GM18520 (cell line): ENCODE measurements around the gene PLB1.

Experiments used
- ATAC-seq: cut with Tn5 transposase; IDR thresholded peaks from one replicate; pipeline ENCODE4 v1.9.1; 2021; ENCODE audit not compliant: unreplicated experiment

Gene PLB1

DNA sequence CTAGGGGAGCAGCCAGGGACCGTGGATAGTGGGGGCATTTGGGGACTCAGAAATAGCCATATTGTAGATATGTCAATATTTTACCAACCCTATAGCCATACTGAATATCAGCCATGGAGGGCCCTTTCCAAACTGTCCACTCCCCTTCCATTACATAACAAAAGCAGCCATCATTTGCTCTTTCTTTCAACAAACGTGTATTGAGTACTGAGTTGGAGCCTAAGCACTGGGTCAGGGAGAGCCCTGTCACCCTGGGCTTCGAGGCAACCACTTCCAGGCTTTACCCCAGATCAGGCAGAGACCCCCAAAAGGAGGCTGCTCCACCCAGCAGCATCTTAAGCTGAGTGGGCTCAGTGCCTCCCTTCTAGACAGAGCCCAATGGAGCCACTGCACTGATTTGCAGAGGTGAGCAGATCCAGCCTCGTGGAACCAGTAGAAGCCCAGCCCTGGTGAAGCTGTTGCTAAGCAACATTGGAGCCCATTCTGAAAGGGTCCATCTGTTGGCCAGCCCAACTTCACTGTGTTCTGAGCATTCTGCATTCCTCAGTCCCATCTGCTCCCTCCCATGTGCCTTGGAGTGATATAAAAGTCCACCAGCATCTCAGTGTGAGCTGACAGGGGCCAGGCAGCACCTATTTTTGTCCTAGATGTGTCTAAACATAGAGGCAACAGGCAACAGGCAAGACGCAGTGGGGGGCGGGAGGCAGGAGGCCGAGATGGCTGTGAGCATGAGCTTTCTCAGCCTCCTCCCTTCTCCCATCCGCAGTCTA is 112.1 kb downstream of the PLB1 start:
- no peak for ATAC-seq

DNA sequence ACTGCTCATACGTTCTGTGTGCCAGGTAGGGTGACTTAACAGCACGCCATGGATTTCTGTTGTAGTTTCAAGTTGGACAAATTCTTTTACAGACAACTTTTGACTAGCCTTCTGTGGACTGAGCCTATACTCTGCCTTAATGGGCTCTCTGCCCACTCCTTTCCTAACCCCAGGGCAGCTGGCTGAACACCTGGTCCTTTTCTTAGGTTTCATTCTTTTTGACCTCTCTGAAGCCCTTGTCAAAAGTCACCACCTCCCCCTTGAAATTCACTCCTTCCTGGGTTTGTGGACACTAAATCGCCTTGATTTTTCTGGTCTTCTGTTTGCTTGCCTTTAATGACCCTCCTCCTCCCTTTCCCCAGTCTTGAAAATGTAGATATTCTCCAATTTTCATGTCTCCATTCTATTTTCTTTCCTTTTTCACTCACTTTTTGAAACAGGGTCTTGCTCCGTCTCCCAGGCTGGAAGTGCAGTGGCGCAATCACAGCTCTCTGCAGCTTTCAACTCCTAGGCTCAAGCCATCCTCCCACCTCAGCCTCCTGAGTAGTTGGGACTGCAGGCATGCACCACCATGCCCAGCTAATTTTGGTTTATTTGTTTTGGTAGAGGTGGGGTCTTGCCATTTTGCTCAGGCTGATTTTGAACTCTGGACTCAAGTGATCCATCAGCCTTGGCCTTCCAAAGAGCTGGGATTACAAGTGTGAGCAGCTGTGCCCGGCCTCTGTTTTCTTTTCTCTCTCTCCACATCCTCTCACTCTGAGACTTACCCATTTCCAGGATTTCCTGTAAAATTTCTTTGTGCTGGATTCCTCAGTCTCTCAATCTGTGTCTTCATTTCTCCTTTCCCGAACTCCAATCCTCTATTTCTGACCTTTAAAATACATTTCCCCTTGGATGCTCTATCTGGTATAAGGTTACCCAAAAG is 112.9 kb downstream of the PLB1 start:
- no peak for ATAC-seq

DNA sequence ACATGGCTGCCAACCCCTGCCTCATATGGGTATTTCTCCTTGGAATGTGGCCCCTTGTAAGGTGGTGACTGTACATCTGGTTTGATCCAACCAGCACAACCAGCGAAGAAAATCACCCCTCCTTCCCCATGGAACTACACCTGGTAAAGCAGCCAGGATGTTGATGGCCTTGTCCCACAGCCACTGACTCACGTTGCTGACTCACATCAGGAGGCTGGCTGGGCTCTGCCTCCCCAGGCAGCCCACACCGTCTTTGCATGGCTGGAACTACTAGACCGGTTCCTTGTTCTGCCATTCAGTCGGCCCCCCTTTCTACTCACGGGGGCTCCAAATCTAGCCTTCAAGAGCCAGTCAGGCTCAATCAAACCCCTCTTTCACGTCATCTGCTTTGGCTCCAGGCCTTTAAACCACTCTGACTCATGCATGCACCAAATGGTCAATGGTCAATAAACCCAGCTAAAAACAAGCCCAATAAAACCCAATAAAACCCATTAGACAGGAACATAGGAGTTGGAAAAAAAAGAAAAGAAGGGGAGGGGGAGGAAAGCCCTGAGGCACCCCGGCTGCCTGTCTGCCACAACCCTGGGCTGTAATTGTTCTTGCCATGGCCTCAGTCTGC is 114.8 kb downstream of the PLB1 start:
- ATAC-seq, result no peak

DNA sequence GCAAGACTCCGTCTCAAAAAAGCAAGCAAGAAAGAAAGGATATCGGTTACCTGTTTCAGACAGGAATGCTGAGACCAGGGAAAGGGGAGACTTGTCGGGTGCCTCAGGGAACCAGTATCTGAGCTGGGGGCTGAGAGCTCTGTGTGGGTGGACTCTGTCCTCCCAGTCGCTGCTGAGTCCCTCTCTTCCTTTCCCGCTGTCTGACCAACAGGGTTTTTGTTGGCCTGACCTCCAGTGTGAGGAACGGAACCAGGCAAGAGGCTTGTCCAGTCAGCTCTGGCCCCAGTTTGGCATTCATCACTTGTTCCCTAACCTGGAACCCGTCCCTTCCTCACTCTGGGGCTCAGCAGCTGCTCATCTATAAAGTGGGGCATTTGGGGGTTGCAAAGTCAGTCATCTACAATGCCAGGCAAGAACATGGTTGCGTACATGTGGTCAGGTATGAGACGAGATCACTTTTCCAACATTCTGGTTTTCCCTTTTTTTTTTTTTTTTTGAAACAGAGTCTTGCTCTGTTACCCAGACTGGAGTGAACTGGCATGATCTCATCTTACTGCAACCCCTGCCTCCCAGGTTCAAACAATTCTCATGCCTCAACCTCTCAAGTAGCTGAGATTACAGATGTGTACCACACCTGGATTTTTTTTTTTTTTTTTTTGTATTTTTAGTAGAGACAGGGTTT is 116.4 kb downstream of the PLB1 start:
- ATAC-seq, result no peak

DNA sequence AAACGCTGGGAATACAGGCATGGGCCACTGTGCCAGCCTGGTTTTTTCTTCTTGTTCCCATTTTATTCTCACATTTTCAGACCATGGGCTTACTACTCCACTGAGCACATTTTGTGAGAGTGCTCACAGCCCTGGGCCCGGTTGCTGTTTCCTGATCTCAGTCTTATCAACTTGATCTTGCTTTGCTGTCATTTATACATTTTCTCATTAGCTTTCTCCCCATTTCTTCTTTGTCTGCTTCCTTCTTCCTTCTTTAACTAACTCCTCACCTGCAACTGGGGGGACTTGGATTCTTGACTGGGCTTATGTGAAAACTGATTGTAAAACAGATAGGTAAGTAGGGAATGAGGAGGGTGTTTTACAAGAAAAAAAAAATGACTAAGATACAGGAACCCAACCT is 117.3 kb downstream of the PLB1 start:
- ATAC-seq, result no peak

DNA sequence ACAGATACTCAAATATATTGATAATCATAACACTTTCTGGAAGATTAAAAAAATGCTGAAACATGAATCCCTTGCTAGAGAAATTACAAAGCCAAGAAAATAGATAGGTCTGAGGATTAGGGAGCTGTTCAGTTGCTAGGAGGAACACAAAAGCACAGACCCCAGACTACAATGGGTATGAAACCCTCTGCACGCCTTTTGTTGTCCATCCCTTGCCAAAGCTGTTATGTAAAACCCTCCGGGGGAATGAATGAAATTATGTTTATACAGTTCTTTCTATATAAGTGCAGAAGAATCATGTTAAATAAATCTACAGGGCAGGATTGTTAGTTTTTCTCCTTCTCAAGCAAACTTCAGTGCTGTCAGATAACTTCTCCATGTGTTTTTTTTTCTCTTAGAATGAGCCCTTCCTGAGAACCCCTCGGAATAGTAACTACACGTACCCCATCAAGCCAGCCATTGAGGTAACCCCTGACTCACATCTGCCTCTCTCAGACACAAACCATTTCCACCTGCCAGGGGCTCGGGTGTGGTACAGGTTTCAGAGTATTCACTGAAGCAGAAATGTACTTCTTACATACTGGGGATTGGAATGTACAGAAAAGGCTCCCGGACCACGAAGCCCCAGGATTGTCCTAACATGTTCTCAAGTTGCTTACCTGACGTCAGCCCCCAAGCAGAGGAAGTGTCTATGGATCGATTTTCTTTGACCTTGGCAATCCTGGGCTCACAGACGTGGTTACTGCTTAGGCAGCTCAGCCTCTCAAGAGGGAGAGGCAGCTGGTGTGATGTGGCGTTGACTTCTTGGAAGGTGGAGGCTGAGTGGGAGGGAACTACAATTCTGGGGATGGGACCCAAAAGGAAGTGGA is 118.0 kb downstream of the PLB1 start:
- no peak for ATAC-seq

DNA sequence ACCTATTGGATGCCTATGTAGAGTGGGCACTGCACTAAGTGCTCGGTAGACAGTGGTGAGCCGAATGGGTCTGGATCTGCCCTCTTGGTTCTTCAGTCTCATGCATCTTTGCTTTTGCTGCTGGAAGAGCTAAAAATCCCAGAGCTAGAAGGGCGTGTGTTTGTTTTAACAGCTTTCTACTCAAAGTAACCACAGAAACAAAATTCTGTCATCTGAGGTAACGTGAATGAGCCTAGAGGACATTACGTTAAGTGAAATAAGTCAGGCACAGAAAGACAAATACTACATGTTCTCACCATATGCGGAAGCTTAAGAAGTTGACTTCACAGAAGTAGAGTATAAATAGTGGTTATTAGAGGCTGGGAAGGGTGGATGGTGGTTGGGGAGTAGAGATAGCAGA is 119.8 kb downstream of the PLB1 start:
- no peak for ATAC-seq

DNA sequence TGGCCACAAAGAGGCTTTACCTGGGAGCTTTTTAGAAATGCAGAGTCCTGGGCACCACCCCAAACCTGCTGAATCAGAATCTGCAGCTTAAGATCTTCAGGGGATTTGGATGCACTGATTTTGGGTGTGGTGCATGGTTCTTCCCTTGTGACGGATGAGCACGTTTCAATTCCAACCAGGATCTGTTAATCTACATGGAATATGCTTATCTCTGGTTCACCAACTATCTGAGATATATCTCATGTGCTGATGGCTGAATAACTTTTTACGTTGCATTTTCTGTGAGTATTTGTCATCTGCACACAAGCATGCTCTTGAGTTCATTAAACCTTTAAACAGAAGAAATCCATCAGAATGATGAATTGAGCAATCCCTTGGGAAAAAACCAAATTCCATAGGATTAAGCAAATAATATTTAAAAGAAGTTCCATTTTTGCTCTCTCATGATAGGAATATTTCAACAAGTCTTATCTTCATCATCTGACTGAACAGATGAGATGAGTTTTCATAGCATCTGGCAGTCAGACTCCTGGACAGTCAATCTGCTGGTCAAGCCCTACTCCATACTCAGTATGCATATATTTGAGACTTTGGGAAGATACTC is 120.6 kb downstream of the PLB1 start:
- ATAC-seq, result no peak

DNA sequence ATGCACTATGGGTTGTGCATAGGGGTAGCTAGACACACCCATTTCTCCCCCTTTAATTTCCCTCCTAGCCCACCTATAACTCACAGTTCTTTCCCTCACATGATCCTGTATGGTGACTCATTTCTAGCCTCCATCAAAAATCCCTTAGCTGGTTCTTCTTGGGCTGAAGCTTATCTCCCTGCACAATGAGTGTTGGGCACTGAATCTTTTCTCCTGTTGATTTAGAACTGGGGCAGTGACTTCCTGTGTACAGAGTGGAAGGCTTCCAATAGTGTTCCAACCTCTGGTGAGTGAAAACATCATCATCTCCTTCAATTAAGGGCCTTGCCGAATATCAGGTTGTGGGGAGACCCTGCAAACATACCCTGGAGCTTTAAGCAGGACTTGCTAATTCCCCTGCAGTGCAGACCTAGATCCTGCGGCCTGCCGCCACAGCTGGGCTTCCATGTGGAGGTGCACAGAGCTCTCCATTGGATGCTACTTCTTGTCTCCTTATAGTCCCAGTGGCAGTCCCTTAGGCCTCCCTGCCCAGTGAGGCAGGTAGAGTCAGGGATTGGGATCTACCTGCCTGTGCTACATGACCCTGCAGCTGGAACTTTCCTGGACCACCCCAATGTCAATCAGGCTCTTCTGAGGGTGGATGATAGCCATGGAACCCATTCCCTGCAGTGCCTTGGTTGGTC is 121.8 kb downstream of the PLB1 start:
- no peak for ATAC-seq

DNA sequence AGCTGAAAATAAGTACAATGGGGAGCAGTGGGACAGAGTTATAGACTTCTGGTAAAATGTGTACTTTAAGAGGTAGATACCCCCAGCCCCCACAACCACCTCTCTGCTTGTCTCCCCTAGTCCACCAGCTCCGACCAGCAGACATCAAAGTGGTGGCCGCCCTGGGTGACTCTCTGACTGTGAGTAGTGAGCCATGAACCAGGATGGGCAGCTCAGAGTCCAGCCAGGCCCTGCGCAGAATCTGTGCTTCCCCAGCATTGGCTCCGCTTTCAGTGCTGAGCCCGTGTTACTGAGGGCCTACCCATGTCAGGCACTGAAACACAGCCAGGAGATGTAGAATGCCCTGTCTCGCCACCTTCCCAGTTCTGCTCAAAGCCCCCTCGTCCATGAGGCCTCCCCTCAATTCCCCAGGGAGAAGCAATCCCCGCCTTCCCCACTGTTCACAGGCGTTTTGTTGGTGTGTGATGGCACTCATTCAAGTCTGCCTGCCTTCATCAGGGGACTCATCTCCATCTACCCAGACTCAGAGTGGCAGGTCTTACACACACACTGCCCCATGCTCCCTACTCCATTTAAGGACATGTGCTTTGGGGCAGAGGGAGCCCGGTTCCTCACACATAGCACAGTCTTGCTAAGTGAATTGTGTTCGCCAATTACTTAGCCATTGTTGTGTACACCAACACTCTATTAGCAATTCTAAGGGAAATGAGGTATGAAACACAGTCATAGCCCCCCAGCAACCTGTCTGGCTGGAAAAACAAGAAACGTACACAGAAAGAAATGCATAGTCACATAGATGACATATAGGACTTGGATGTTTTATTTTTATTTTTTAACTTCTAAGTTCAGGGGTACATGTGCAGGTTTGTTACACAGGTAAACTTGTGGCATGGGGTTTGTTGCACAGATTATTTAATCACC is 122.6 kb downstream of the PLB1 start:
- ATAC-seq, result no peak

DNA sequence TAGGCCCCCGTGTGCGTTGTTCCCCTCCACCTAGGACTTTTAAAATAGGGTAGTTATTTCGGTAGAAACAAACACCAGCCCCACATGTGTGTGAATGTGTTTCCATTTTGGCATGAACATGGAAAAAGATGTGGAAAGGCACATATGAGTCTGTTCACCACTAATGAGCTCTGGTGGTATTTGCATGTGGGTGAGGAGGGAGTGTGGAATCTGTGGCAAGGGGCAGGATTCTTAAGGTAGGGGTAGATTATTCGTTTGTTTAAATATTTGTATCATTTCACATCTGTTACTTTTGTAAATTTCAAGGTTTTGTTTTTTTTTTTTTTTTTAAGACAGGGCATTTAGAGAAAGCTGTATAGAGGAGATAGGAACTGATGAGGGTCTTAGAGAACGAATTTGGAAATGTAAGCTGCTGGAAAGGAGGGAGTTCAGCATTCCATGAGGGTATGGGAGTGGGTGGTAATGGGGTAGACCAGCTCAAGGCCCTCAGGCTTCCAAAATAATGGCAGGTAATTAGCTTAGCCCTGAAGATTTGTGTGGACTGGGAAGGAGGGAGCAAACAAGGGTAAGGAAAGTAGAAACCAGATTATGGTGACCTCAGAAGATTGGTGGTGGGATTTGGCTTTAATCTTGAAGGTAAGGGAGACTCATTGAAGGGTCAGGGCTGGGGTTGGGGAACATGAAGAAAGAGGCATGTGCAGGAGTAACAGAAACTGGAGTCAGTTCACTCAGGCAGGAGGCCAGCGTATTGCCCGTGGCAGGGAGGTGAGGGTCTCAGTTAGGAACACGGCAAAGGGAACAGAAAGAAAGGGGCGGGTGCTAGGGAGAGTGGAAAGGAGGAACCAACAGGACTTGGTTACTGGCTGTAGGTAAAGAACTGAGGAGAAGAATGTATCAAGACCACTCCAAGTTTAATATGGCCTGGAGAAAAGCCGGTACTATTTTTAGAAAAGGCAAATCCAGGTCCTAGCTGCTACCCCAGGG is 123.6 kb downstream of the PLB1 start:
- no peak for ATAC-seq

DNA sequence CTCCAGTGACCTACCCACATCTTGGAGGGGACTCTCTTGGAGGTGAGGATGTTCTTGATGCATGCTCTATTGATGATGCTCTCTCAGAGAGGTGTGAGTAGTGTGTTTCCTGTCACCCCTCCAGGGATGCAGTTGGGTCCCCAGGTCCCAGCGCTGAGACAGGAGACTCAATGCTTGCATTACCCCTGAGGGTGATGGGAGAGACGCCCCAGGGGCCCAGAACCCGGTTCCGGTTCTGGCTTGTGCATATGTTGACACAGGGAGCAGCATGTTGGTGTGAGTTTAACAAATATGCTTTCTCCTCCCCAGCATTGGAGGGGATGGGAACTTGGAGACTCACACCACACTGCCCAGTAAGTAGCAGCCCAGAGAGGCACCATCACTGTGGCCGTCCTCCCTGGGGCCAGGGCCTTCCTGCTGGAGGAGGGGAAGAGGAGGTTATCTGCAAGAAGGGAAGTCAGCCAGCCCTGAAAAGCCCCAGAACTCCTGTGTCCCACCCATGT is 124.5 kb downstream of the PLB1 start:
- no peak for ATAC-seq

DNA sequence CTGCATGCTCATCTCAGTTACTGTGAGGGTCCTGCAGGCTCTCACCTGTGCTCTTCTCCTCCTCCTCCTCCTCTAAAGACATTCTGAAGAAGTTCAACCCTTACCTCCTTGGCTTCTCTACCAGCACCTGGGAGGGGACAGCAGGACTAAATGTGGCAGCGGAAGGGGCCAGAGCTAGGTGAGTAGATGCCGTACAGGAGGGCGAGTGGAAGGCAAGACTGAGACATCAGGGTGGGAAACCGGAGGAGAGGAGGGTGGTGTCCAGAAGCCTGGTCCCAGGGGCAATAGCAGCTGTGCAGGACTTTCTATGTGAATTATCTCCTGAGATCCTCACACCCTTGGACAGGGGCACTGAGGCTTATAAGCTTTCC is 124.9 kb downstream of the PLB1 start:
- ATAC-seq, result no peak

DNA sequence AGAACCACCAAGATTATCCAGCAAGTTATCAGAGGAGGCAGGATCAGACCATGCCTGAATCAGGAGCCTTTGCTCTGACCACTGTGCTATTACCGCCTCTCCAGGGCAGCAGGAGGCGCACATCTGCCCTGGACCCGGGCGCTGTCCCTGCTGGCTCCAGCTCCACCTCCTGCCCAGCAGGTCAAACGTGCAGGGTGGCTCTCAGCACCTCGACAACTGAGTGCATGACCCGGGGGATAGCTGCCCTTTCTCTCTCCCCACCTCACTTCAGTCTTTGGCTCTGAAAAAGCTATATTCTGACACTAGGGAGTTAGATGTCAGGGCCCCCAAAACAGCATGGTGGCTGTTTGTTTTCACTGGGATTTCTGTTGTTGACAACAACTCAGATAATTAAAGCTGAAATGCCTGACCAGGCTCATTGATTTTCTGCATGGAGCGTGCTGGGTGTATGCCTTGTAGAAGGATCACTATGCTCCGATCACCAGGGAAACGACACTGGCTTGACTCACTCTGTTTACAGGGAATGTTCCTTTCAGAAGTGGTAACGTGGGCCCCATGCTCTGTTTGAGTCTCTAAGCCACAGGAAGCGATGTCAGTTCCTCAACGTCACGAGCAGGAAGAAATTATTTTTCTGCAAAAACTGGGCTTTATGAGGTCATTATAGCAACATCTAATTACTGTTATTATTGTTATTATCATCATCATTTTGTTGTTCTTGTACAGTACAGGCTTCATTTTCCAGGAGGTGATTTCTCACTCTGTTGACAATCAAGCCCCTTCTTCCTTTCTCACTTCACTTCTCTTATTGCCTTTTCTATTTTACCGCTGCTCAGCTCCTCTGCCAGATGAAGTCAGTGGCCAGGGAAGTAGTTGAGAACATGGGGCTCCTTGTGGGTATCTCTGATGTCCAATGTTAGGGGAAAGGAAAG is 125.6 kb downstream of the PLB1 start:
- no peak for ATAC-seq

DNA sequence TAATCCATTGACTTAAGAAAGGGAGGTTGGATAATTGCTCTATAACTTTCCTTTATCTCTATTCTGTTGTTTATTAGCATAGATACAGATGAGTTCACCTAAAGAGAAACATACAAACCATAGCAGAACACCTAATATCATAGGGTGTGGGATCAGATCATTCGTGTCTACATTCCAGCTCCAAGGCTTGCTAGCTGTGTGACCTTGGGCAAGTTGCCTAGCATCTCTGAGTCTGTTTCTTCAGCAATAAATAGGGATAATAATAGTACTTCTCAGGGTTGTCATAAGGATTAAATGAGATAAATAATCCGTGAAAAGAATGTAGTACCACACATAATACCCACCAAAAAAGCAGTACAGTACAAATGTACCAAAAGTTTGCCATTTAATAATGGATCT is 126.2 kb downstream of the PLB1 start:
- no peak for ATAC-seq
